Spleen (tissue), 7 donors: ENCODE results near the gene PVRIG.
"Not testable (repeated sequence)": the region's sequence is repeated elsewhere in the genome, so short reads cannot be mapped to it uniquely, and the experiment has no call there.

Experiments
- POLR2AphosphoS5 ChIP-seq, 3 donors: sonication (generic); formaldehyde crosslinking; IDR thresholded peaks; one replicate each; pipeline ENCODE4 v1.5.1; 2017; ENCODE audit warnings: antibody characterized with exemption in 3 of 3
- TF ChIP-seq, protein P1 (sequence below), 11 experiments: fragments of 200-600 bp in 7 of 11; fragments of 450-650 bp in 4 of 11; sonication (generic) in 4 of 11; IDR thresholded peaks in 8 of 11; conservative IDR thresholded peaks in 3 of 11; 1 replicate in 7 of 11; 2 replicates in 4 of 11; pipeline versions ENCODE4 v1.4.0 to v1.8.0; 2016 to 2021; ENCODE audit warnings: antibody characterized with exemption in 11 of 11, inconsistent platforms in 4 of 11, mild to moderate bottlenecking in 1 of 11
- donor health status: DM: no; HTN: no; CAD: no; lungs with moderate emphysema.
- donor health status: DM: no; HTN: no; CAD: no.
- donor health status: DM: no; HTN: no; CAD: no.

DNA sequence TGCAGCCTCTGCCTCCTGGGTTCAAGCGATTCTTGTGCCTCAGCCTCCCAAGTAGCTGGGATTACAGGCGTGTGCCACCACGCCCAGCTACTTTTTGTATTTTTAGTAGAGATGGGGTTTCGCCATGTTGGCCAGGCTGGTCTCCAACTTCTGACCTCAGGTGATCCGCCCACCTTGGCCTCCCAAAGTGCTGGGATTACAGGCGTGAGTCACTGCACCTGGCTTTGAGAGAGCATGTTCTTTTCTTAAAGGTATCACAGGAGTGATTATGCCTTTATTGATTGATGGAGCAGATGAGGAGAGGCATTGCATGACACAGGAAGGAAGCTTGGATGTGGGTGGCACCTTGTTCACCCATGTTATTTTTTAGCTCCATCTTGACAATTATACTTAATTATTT, 36.7 kb upstream of the PVRIG start:
- TF ChIP-seq, protein P1, sequence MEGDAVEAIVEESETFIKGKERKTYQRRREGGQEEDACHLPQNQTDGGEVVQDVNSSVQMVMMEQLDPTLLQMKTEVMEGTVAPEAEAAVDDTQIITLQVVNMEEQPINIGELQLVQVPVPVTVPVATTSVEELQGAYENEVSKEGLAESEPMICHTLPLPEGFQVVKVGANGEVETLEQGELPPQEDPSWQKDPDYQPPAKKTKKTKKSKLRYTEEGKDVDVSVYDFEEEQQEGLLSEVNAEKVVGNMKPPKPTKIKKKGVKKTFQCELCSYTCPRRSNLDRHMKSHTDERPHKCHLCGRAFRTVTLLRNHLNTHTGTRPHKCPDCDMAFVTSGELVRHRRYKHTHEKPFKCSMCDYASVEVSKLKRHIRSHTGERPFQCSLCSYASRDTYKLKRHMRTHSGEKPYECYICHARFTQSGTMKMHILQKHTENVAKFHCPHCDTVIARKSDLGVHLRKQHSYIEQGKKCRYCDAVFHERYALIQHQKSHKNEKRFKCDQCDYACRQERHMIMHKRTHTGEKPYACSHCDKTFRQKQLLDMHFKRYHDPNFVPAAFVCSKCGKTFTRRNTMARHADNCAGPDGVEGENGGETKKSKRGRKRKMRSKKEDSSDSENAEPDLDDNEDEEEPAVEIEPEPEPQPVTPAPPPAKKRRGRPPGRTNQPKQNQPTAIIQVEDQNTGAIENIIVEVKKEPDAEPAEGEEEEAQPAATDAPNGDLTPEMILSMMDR (IDR thresholded peaks at IDR 0.05 in 8 of 11, conservative IDR thresholded peaks at IDR 0.05 in 3 of 11): not testable (repeated sequence)
- not testable (repeated sequence) for TF ChIP-seq POLR2AphosphoS5 (IDR thresholded peaks at IDR 0.05)
